Posterior vena cava (tissue), 2 donors: Measurements from ENCODE around the gene MPV17L. TPM values are rescaled to one million over a fixed set of nuclear protein-coding genes. Genes with fewer than 3 reads are reported as not detected.
"Not testable (repeated sequence)": the region's sequence is repeated elsewhere in the genome, so short reads cannot be mapped to it uniquely, and the experiment has no call there.

Source experiments
- DNase-seq: peaks from one replicate; pipeline ENCODE4 v3.0.0-alpha.2; 2020; ENCODE audit warnings: low spot score
- intact Hi-C, 2 donors: fragments of 100-400 bp; cut with DNase I; formaldehyde crosslinking; loops; one replicate each; pipeline versions ENCODE4 v1.14.1 to v1.14.2; 2022 to 2023
- total RNA-seq, 2 donors: library from RNA; stranded (reverse); fragmentation: NEBNext Ultra II Directional; extraction: Animal tissue kit (Norgen Biotek cat#: 25700); gene quantifications; one replicate each; pipeline ENCODE4 v1.2.1, GENCODE V29; 2021
- donor health status: DM: yes; HTN: yes; CAD: no.
- donor health status: DM: yes; HTN: yes; CAD: no.

The MPV17L gene
- total RNA-seq, 2 donors from 2014 or later, result 7.0 to 7.2 TPM

DNA sequence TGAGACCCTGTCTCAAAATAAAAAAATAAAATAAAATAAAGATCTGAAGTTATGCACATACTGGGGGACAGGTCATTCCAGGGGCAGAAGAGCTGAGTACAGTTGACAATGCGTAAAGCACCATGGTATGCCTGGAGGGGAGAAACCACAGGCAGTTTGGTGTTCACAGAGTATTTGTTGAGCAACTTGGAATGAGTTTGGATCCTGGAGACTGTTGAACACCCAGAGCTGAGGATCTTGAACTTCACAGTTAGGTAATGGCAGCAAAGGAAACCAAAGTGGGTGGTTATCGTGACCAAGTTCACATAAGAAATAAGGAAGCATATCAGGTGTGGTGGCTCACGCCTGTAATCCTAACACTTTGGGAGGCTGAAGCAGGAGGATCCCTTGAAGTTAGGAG, 8.5 kb downstream of the MPV17L start:
- DNase-seq, intact Hi-C loops: not testable (repeated sequence)

- no peak for DNase-seq
Measured at GRCh38 chr16:15404792-15405191, 9.2 kb downstream of the MPV17L start.

DNA sequence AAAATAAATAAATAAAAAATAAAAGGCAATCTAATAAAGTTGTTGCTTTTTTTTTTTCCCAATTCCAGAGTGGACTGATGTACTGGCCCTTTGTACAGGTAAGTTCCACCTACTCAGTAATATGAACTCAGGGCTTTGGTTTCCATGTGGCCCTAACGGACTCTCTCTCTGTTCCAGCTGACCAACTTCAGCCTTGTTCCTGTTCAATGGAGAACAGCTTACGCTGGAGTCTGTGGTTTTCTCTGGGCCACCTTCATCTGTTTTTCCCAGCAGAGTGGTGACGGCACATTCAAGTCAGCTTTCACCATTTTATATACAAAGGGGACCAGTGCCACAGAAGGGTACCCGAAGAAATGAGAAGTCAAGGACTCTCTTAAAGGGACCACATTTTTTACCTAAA, 12.2 kb downstream of the MPV17L start:
- intact Hi-C loops, DNase-seq: not testable (repeated sequence)

More at GRCh38 chr16:15404792-15405191, 9.2 kb downstream of the MPV17L start:
- intact Hi-C loops, result no loop called here

GRCh38 chr16:15409476-15409875, 13.9 kb downstream of the MPV17L start:
- intact Hi-C loops, DNase-seq: not testable (repeated sequence)

- intact Hi-C loops, result no loop called here
- DNase-seq, result no peak
Measured at GRCh38 chr16:15415511-15415985, 20.0 kb downstream of the MPV17L start.

DNA sequence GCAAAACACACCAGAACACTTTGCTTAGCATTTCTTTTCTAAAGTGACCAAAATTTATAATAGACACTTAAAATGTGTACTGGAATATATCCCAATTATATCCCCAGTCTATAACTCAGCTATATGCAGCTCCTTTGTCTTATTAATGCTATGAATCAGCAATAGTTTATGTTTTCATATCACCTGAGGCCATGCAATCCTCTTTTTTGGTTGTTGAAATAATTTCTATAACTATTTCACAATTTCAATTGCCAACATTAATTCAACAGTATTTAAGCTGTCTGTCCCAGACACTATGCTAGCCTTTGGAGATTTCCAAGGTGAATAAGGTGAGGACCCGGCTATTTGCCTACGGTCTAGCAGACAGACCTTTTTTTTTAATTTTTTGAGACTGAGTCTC, 21.6 kb downstream of the MPV17L start:
- no peak for DNase-seq

DNA sequence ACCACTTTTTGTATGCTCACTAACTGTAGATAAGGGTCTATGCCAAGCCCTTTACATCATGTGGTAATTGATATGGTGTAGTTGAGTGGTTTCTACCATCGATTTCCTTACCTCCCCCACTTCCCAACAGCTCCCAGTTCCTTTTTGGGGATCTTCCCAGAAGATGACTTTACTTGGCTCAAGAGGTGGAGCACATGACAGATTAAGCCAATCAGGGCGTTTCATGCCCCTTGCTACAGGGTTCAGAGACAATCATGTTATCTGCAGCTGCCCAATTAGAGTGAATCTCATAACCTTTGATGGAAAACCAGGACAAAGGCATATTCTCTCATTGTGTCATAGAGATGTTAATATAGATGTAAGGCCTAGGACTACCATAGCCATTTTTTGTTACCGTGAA, 22.7 kb downstream of the MPV17L start:
- intact Hi-C loops, result no loop called here

More for the DNA sequence above, 21.6 kb downstream of the MPV17L start:
- intact Hi-C loops, result no loop called here

GRCh38 chr16:15421696-15422095, 26.1 kb downstream of the MPV17L start:
- intact Hi-C loops, result loop anchor here in 1 of 2 donors (10.0 kb wide), 1 partner anchor 773 kb away; no protein-coding TSS in a partner anchor
- not testable (repeated sequence) for DNase-seq

More for the DNA sequence above, 22.7 kb downstream of the MPV17L start:
- DNase-seq, result no peak

DNA sequence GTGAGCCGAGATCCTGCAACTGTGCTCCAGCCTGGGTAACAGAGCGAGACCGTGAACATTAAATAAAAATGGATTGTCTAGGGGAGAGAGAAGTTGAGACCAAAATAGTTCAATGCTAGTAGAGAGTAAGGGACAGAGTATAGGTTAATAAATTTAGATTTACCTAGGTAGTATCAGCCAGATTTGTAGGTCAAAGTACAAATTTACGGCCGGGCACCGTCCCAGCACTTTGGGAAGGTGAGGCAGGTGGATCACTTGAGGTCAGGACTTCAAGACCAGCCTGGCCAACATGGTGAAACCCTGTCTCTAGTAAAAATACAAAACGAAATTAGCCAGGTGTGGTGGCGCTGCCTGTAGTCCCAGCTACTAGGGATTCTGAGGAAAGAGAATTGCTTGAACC, 26.7 kb downstream of the MPV17L start:
- no peak for DNase-seq
- intact Hi-C loops, result loop anchor here in 1 of 2 donors (10.0 kb wide), 1 partner anchor 773 kb away; no protein-coding TSS in a partner anchor

DNA sequence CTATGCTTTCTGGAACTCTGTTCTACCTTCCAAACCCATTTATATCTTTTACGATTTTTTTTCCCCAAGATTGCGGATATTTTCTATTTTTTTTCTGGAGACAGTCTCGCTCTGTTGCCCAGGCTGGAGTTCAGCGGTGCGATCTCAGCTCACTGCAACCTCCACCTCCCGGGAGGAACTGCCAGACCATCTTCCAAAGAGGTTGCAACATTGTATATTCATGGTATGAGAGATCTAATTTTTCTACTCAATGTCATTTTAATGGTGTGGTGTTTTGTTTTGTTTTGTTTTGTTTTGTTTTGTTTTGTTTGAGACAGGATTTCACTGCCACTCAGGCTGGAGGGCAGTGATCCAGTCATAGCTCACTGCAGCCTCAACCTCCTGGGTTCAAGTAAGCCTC, 30.3 kb downstream of the MPV17L start:
- no peak for DNase-seq

GRCh38 chr16:15426796-15427195, 31.2 kb downstream of the MPV17L start:
- intact Hi-C loops, result loop anchor here in 1 of 2 donors (10.0 kb wide), 1 partner anchor 768 kb away; no protein-coding TSS in a partner anchor
- no peak for DNase-seq

More for the DNA sequence above, 30.3 kb downstream of the MPV17L start:
- intact Hi-C loops, result loop anchor here in 1 of 2 donors (10.0 kb wide), 1 partner anchor 769 kb away; no protein-coding TSS in a partner anchor

DNA sequence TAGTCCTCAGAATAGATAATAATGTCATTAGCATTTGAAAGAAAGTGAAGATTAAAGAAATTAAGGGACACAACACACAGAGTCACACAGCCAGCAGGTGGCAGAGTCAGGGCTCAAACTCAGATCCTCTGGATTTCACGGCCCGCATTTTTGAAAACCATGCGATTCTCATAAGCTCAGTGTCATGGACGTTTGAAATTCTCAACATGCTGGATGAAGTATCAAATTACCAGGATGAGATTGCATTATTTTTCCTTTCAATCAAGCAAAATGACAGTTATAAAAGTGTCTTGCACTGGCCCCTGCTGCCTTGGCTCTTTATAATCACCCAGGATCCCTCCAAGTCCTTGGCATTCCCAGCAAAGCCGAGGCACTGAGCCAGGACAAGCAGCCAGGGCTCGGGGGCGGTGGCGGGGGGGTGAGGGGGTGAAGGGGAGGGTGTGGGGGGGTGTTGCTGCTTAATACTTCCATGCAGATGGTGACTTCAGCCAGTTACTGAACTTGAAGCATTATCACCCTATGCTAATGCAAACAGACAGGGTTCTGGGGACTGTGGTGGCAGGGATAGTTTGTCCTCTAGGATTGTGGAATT, 32.2 kb downstream of the MPV17L start:
- intact Hi-C loops, result loop anchor here in 1 of 2 donors (10.0 kb wide), 1 partner anchor 767 kb away; no protein-coding TSS in a partner anchor
- DNase-seq, result peak; percentile 85

GRCh38 chr16:15430884-15431283, 35.3 kb downstream of the MPV17L start:
- intact Hi-C loops, result loop anchor here (5.0 kb wide), 3 partner anchors 61 to 121 kb away; no protein-coding TSS in a partner anchor
- not testable (repeated sequence) for DNase-seq

GRCh38 chr16:15434079-15434424, 38.5 kb downstream of the MPV17L start:
- intact Hi-C loops, result loop anchor here (5.0 kb wide), 3 partner anchors 58 to 118 kb away; no protein-coding TSS in a partner anchor
- DNase-seq, result no peak

DNA sequence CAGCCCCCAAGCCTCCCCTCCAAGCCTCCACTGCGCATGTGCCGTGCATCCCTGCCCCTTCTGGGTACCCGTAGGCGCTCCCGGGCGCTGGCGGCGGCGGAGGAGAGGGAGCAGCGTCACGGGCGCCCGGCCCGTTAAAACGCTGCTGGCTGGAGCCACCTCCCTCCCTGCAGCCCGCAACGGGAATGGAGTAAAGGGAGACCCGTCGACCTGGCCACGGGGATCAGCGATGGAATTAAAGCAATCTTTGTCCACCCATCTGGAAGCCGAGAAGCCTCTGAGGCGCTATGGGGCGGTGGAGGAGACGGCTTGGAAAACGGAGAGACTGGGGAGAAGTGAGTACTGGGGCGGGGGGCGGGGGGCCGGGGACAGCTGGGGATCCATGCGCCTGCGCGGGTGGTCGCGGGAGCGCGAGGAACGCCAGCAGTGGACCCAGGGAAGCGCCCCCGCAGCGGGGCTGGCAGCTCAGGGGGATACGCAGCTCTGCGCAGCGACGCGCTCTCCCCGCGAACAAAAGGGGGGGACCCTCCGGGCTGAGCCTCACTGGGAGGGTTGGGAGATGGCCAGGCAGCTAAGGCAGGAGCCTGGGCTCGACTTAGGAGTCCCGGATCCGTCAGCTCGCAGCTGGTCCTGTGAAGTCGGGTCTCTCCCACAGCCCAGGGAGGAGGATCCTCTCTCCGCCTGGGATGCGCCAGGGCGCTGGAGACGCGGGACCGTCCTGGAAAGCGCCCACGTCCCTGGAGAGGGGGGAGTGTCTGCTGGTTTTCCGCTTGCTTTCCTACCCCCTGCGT, 39.1 kb downstream of the MPV17L start, which contains the start of gene BMERB1:
BMERB1 (plus strand) TSS at position 164 of the 791 bp plus-strand sequence; CDS start at position 230, 66 bp downstream.
- DNase-seq, result peak; percentile 95
- intact Hi-C loops, result loop anchor here (5.0 kb wide), 3 partner anchors 58 to 118 kb away; no protein-coding TSS in a partner anchor

DNA sequence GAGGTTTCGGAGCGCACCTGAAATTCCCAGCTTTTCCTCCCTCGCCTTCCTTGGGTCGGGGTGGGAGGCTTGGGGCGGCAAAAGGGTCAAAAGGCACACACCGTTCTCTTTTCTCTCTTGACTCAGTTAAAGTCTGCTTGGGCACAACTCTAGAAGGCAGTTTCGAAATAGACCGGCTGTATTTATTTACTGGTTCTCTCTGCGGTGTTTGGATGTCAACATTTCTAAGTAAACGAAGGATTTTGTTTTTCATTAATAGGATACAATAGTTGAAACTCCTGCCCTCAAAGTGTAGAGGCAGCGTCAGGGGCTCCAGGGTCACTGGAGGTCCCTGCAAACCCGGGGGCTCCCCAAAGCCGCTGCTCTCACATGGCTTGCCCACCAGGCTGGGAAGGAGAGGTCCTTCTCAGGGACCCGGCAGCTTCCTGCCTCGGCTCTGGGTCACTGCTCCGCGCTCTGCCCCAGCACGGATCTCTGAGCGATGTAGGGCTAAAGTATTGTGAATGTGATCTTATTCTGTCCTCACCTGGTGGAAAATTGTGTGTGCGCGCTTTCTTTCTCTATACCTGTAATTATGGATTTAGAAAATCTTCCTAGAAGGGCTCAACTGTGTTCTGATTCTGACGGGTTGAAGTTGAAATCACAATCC, 39.8 kb downstream of the MPV17L start:
- DNase-seq, result no peak
- intact Hi-C loops, result no loop called here

DNA sequence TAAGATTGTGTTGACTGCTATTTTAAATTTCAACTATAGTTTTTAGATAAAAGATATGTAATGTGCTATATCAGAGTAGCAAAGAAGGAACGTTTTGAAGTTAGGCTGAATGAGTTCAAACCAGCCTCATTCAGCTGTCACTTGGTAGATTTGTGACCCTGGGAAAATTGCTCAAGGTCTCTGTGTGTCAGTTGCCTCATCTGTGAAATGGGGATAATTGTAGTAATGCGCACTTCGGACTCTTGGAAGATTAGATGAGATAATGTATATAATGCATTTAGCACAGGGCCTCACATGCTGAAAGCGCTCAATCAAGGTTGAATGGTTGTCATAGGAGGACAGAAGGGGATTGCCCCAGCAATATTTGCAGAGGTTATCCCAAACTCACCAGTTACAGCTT, 43.5 kb downstream of the MPV17L start:
- intact Hi-C loops, result no loop called here

DNA sequence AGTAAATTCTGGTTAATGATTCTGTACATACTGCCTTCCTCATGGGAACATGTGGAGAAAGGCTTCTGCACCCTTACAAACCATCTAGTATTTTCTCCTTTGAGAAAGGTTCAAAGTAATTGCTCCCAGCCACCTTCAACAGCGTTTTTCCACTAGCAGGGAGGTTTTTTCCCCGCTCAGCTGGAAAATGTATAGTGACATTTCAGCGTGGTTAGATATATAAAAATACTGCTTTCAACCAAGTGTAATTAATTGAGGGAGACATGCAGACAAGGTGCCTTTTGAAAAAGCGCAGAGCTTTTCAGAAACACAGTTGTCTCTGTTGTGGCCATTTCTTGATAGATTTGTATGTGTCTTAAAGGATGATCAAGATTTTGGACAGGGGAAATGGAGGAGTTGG, 44.0 kb downstream of the MPV17L start:
- intact Hi-C loops, result no loop called here

More for the DNA sequence above, 43.5 kb downstream of the MPV17L start:
- DNase-seq, result no peak

DNA sequence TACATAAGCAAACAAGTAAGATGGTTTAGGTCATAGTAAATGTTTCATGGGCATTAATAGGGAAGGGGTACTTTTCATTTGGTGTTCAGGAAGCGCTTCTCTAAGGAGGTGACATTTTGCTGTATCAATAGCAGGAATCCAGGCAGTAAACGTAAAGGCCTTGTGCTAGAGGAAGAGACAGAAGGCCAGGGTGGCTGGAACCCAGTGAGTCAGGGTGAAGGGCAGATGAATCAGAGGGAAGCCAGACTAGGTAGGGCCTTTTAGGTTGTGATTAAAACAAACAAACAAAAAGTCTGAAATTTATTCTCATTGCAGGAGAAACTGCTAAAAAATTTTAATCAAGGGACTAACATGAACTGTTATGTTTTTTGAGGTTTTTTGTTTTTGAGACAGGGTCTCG, 45.3 kb downstream of the MPV17L start:
- no peak for DNase-seq
- intact Hi-C loops, result no loop called here

More for the DNA sequence above, 44.0 kb downstream of the MPV17L start:
- DNase-seq, result no peak
